Neural cell (in vitro differentiated cells): Measurements from ENCODE around the gene DPP3.

Experiments used
- CTCF ChIP-seq: fragments of 450-650 bp; IDR thresholded peaks from 2 replicates; pipeline ENCODE4 v1.5.1; 2014; ENCODE audit warnings: antibody characterized with exemption, mild to moderate bottlenecking, moderate library complexity; ENCODE audit not compliant: poor library complexity, severe bottlenecking
- EP300 ChIP-seq: fragments of 450-650 bp; conservative IDR thresholded peaks from 2 replicates; pipeline ENCODE4 v1.6.1; 2014; ENCODE audit warnings: antibody characterized with exemption, mild to moderate bottlenecking, moderate library complexity; ENCODE audit not compliant: poor library complexity, severe bottlenecking
- EZH2 ChIP-seq: fragments of 200-600, 300-800 bp; shearing (Covaris generic), sonication (generic); IDR thresholded peaks from 2 replicates; pipeline ENCODE4 v1.6.1; 2014; ENCODE audit warnings: antibody characterized with exemption, low read length, borderline replicate concordance, mild to moderate bottlenecking; ENCODE audit not compliant: insufficient read depth, poor library complexity, severe bottlenecking
- POLR2AphosphoS5 ChIP-seq: IDR thresholded peaks from 2 replicates; pipeline ENCODE4 v1.6.1; 2012
- RAD21 ChIP-seq: fragments of 450-650 bp; conservative IDR thresholded peaks from 2 replicates; pipeline ENCODE4 v1.6.1; 2014; ENCODE audit warnings: antibody characterized with exemption, mild to moderate bottlenecking, moderate library complexity
- REST ChIP-seq: IDR thresholded peaks from 2 replicates; pipeline ENCODE4 v1.6.1; 2012; ENCODE audit warnings: borderline replicate concordance
- SMC3 ChIP-seq: fragments of 450-650 bp; conservative IDR thresholded peaks from 2 replicates; pipeline ENCODE4 v1.6.1; 2014; ENCODE audit warnings: antibody characterized with exemption, mild to moderate bottlenecking, moderate library complexity; ENCODE audit not compliant: poor library complexity

- no peak for TF ChIP-seq CTCF
- TF ChIP-seq EP300 = no peak
- TF ChIP-seq REST = no peak
- no peak for TF ChIP-seq EZH2
- TF ChIP-seq SMC3 = no peak
- TF ChIP-seq POLR2AphosphoS5 = no peak
- no peak for TF ChIP-seq RAD21
These were observed 48.8 kb downstream of the DPP3 start for GRCh38 chr11:66529069-66529468.
